SIG-M5 treated with dmso at 0.1 percent for 504 hours (cell line): ENCODE results near the gene NABP1.
"Not testable (repeated sequence)": the region's sequence is repeated elsewhere in the genome, so short reads cannot be mapped to it uniquely, and the experiment has no call there.

Experiments used
- DNase-seq: peaks from one replicate; lab custom pipeline; 2025; ENCODE audit not compliant: unreplicated experiment; lab: John Stamatoyannopoulos, UW

NABP1 gene

GRCh38 chr2:191677646-191678436 lies at the start of gene NABP1:
NABP1 (plus strand) TSS chr2:191678136; CDS start chr2:191678615, 479 bp downstream.
- DNase-seq: peak; percentile 97

GRCh38 chr2:191629001-191629453 lies 48.9 kb upstream of the NABP1 start:
- no peak for DNase-seq

- no peak for DNase-seq
These were observed 47.8 kb upstream of the NABP1 start for GRCh38 chr2:191629976-191630712.

- DNase-seq: no peak
These were observed 46.2 kb upstream of the NABP1 start for GRCh38 chr2:191631754-191632153.

GRCh38 chr2:191632426-191632825 lies 45.5 kb upstream of the NABP1 start:
- DNase-seq: no peak

- DNase-seq: no peak
These were observed 43.1 kb upstream of the NABP1 start for GRCh38 chr2:191634791-191635190.

- no peak for DNase-seq
These were observed 42.4 kb upstream of the NABP1 start for GRCh38 chr2:191635333-191636234.

- DNase-seq: no peak
These were observed 41.7 kb upstream of the NABP1 start for GRCh38 chr2:191636235-191636543.

GRCh38 chr2:191636586-191636985 lies 41.4 kb upstream of the NABP1 start:
- DNase-seq: no peak

- peak; percentile 17 for DNase-seq
These were observed 40.5 kb upstream of the NABP1 start for GRCh38 chr2:191637182-191638078.

- DNase-seq: no peak
These were observed 39.7 kb upstream of the NABP1 start for GRCh38 chr2:191638079-191638801.

GRCh38 chr2:191638802-191639172 lies 39.1 kb upstream of the NABP1 start:
- DNase-seq: no peak

GRCh38 chr2:191641609-191642008 lies 36.3 kb upstream of the NABP1 start:
- DNase-seq: no peak

GRCh38 chr2:191642541-191642940 lies 35.4 kb upstream of the NABP1 start:
- no peak for DNase-seq

GRCh38 chr2:191643429-191643828 lies 34.5 kb upstream of the NABP1 start:
- DNase-seq: no peak

GRCh38 chr2:191644613-191645012 lies 33.3 kb upstream of the NABP1 start:
- not testable (repeated sequence) for DNase-seq

GRCh38 chr2:191645032-191645431 lies 32.9 kb upstream of the NABP1 start:
- DNase-seq: no peak

GRCh38 chr2:191645434-191646162 lies 32.3 kb upstream of the NABP1 start:
- no peak for DNase-seq
